GM12878 (cell line): ENCODE measurements around the gene CLEC2A. TPM values are rescaled to one million over a fixed set of nuclear protein-coding genes. Genes with fewer than 3 reads are reported as not detected.

Experiments
- ATAC-seq: fragments of 200-7000 bp; cut with Tn5 transposase; 3 replicates; pipeline ENCODE4 v1.9.1; 2020; ENCODE audit warnings: mild to moderate bottlenecking, moderate library complexity
- BruUV-seq: library from RNA; stranded (reverse); fragments of 400-500 nt; replicated peaks from 2 replicates; lab custom pipeline; 2021; lab: Mats Ljungman, UMichigan
- CTCF ChIA-PET: fragments of 300-600 bp; sonication (Branson Sonifier 250); formaldehyde crosslinking; extraction: SDS; loops from one replicate; lab custom pipeline; 2021; ENCODE audit warnings: inconsistent platforms; lab: Yijun Ruan, JAX
- POLR2A ChIA-PET: fragments of 350-600 bp; formaldehyde crosslinking; extraction: SDS; loops from one replicate; lab custom pipeline; 2021; ENCODE audit warnings: inconsistent platforms; lab: Charles Lee
- RAD21 ChIA-PET: fragments of 300-600 bp; sonication (Branson Sonifier 250); formaldehyde crosslinking; loops from one replicate; lab custom pipeline; 2023; ENCODE audit warnings: antibody characterized with exemption; ENCODE audit not compliant: unreplicated experiment; lab: Charles Lee
- SMC1A ChIA-PET: fragments of 300-600 bp; sonication (Branson Sonifier 250); formaldehyde crosslinking; loops from one replicate; lab custom pipeline; 2023; ENCODE audit not compliant: unreplicated experiment, uncharacterized antibody; lab: Charles Lee
- DNase-seq: peaks from one replicate; pipeline ENCODE4 v3.0.0-alpha.2; 2011; ENCODE audit warnings: low read depth, low spot score
- FAIRE-seq: peaks from 3 replicates; lab custom pipeline; 2011; peaks lifted over from hg19 to GRCh38; lab: Jason Lieb, UNC
- H2AFZ ChIP-seq: 2 replicates; pipeline ENCODE4 v1.6.0; 2011; ENCODE audit warnings: low read depth, low read length, control low read depth; ENCODE audit not compliant: control insufficient read depth
- H3K27ac ChIP-seq: 2 replicates; pipeline ENCODE4 v1.5.1; 2011; ENCODE audit warnings: control low read depth; ENCODE audit not compliant: control insufficient read depth, insufficient read depth
- H3K27me3 ChIP-seq, 2 experiments: replicated peaks in 1 of 2; 2 replicates each; pipeline versions ENCODE4 v1.6.0 to v1.6.1; 2011; ENCODE audit warnings: low read length in 1 of 2; ENCODE audit not compliant: control insufficient read depth in 2 of 2, insufficient read depth in 2 of 2
- H3K36me3 ChIP-seq, 2 experiments: 2 replicates each; pipeline ENCODE4 v1.5.1; 2011; ENCODE audit warnings: low read length in 1 of 2; ENCODE audit not compliant: control insufficient read depth in 2 of 2, insufficient read depth in 2 of 2
- H3K4me1 ChIP-seq: 2 replicates; pipeline ENCODE4 v1.6.1; 2011; ENCODE audit warnings: mild to moderate bottlenecking, low read length, moderate library complexity, mixed read lengths; ENCODE audit not compliant: control insufficient read depth, insufficient read depth
- H3K4me2 ChIP-seq: 2 replicates; pipeline ENCODE4 v1.6.0; 2011; ENCODE audit warnings: control low read depth; ENCODE audit not compliant: control insufficient read depth, insufficient read depth
- H3K4me3 ChIP-seq: fragments of 200-600 bp; sonication (generic); 2 replicates; pipeline ENCODE4 v1.5.1; 2016
- H3K79me2 ChIP-seq: 2 replicates; pipeline ENCODE4 v1.6.0; 2011; ENCODE audit warnings: low read length; ENCODE audit not compliant: control insufficient read depth, insufficient read depth
- H3K9ac ChIP-seq: 2 replicates; pipeline ENCODE4 v1.8.0; 2011; ENCODE audit warnings: low read length, control low read depth, mixed read lengths; ENCODE audit not compliant: control insufficient read depth, insufficient read depth
- H3K9me3 ChIP-seq: replicated peaks from 3 replicates; pipeline ENCODE4 v1.5.1; 2011; ENCODE audit warnings: mild to moderate bottlenecking, low read length; ENCODE audit not compliant: control insufficient read depth, insufficient read depth
- H4K20me1 ChIP-seq: 2 replicates; pipeline ENCODE4 v1.6.0; 2011; ENCODE audit not compliant: control insufficient read depth, insufficient read depth
- CHD4 ChIP-seq: fragments of 200-600 bp; sonication (generic); IDR thresholded peaks from 2 replicates; pipeline ENCODE4 v1.6.1; 2016; ENCODE audit warnings: mild to moderate bottlenecking
- DPF2 ChIP-seq: fragments of 450-650 bp; IDR thresholded peaks from 2 replicates; pipeline ENCODE4 v1.6.1; 2017; ENCODE audit warnings: mild to moderate bottlenecking
- FOXK2 ChIP-seq: fragments of 450-650 bp; IDR thresholded peaks from 2 replicates; pipeline ENCODE4 v1.6.1; 2017; ENCODE audit warnings: mild to moderate bottlenecking, moderate library complexity
- FOXM1 ChIP-seq: IDR thresholded peaks from 2 replicates; pipeline ENCODE4 v1.6.1; 2012; ENCODE audit warnings: low read depth, mild to moderate bottlenecking, inconsistent platforms, low read length, moderate library complexity
- GATAD2B ChIP-seq: fragments of 450-650 bp; conservative IDR thresholded peaks from 2 replicates; pipeline ENCODE4 v1.6.1; 2017; ENCODE audit warnings: low read depth, mild to moderate bottlenecking, moderate library complexity
- IRF5 ChIP-seq: fragments of 450-650 bp; IDR thresholded peaks from 2 replicates; pipeline ENCODE4 v1.6.1; 2017; ENCODE audit warnings: borderline replicate concordance
- SKIL ChIP-seq: fragments of 450-650 bp; IDR thresholded peaks from 2 replicates; pipeline ENCODE4 v1.6.1; 2017; ENCODE audit warnings: mild to moderate bottlenecking, low read depth, inconsistent platforms; ENCODE audit not compliant: poor library complexity, severe bottlenecking
- SREBF2 ChIP-seq: IDR thresholded peaks from 2 replicates; pipeline ENCODE4 v1.6.1; 2012; ENCODE audit warnings: mild to moderate bottlenecking, low read length
- SRF ChIP-seq, 2 experiments: IDR thresholded peaks; 2 replicates each; pipeline ENCODE4 v1.6.1; 2011; ENCODE audit warnings: low read depth in 2 of 2, low read length in 2 of 2, mild to moderate bottlenecking in 1 of 2, moderate library complexity in 1 of 2
- WRNIP1 ChIP-seq: IDR thresholded peaks from 2 replicates; pipeline ENCODE4 v1.6.1; 2011; ENCODE audit warnings: low read depth, low read length, improper control_type of control experiment, borderline replicate concordance
- YBX1 ChIP-seq: fragments of 450-650 bp; IDR thresholded peaks from 2 replicates; pipeline ENCODE4 v1.6.1; 2016; ENCODE audit warnings: antibody characterized with exemption
- ZNF384 ChIP-seq: IDR thresholded peaks from 2 replicates; pipeline ENCODE4 v1.6.1; 2012; ENCODE audit warnings: low read depth, mild to moderate bottlenecking, low read length, improper control_type of control experiment, borderline replicate concordance
- ZZZ3 ChIP-seq: IDR thresholded peaks from 2 replicates; pipeline ENCODE4 v1.6.1; 2011; ENCODE audit warnings: low read depth; ENCODE audit not compliant: control insufficient read depth, insufficient read length
- WGBS: methylation state at CpG from one replicate; pipeline ENCODE4 v1.1.6; 2016; ENCODE audit warnings: low lambda C conversion rate; ENCODE audit not compliant: insufficient replicate concordance, insufficient coverage; ENCODE audit errors: missing lambda C conversion rate; 5-methylcytosine and 5-hydroxymethylcytosine counted together
- in situ Hi-C: fragments of 300-500 bp; cut with MboI; formaldehyde crosslinking; loops from 9 replicates; pipeline ENCODE4 v1.14.3; 2018; ENCODE audit warnings: mixed read lengths
- intact Hi-C: fragments of 100-400 bp; cut with micrococcal nuclease; formaldehyde crosslinking; loops from one replicate; pipeline ENCODE4 v1.14.2; 2022; ENCODE audit not compliant: unreplicated experiment
- polyA plus RNA-seq, 11 experiments: library from polyadenylated mRNA; depleted of rRNA in 4 of 11; unstranded in 6 of 11; stranded (reverse) in 5 of 11; fragments of >200 nt; fragmentation: Nextera tagmentation in 4 of 11; fragmentation: Illumina TruSeq in 1 of 11; extraction: Ambion mirVana in 4 of 11; extraction: Trizol in 1 of 11; gene quantifications; 1 replicate in 1 of 11; 2 replicates in 10 of 11; pipeline versions ENCODE4 v1.2.1 to v1.2.3, GENCODE V29; 2011 to 2016; ENCODE audit warnings: inconsistent platforms in 2 of 11, missing spikeins in 2 of 11, low read depth in 1 of 11
- total RNA-seq, 4 experiments: library from RNA; depleted of rRNA in 3 of 4; stranded (reverse); fragments of >200 nt in 3 of 4; fragmentation: Illumina TruSeq in 1 of 4; extraction: Trizol in 1 of 4; gene quantifications; 2 replicates each; pipeline versions ENCODE4 v1.2.1 to v1.2.3, GENCODE V29; 2013 to 2021
- TF ChIP-seq, protein P1 (sequence below): fragments of 150-350 bp; IDR thresholded peaks from 2 replicates; pipeline ENCODE4 v1.6.1; 2016; ENCODE audit warnings: low read depth, low read length
- TF ChIP-seq, protein P2 (sequence below): fragments of 450-650 bp; IDR thresholded peaks from 2 replicates; pipeline ENCODE4 v1.6.1; 2018; ENCODE audit warnings: mild to moderate bottlenecking, low read depth, moderate library complexity; ENCODE audit not compliant: partially characterized antibody

The CLEC2A gene
- total and polyA plus RNA-seq, 10 of the 15 experiments (the other 5 are each of a cell fraction or from before 2014, with no cell fraction given), result not detected

GRCh38 chr12:9961901-9962300, 29.7 kb upstream of the CLEC2A start:
- intact Hi-C loops (no loop called here), in situ Hi-C loops (no loop called here)
- Histone ChIP-seq H2AFZ (no peak overlapping the region), H3K4me3 (no peak overlapping the region), H3K4me1 (peaks cover 6% of the 10 kb centered on the region; the same call in 1 of the 2 replicates), H3K27me3 (no peaks in the 10 kb centered on the region), H4K20me1 (no peaks in the 10 kb centered on the region), H3K36me3 (no peaks in the 10 kb centered on the region), H3K27ac (no peak overlapping the region), H3K9me3 (no peaks in the 10 kb centered on the region), H3K79me2 (no peaks in the 10 kb centered on the region), H3K9ac (no peak overlapping the region), H3K4me2 (no peak overlapping the region)
- CTCF ChIA-PET, result interaction anchor here (1.1 kb wide), 1 partner anchor 22 kb away, joined by 3 read pairs; no protein-coding TSS in a partner anchor
- RAD21 ChIA-PET, result interaction anchor here (0.7 kb wide), 1 partner anchor 31 kb away, joined by 3 read pairs; no protein-coding TSS in a partner anchor
- WGBS, result 76% methylated on average over 2 of the region's 3 CpGs
- TF ChIP-seq FOXK2 (no peak), WRNIP1 (no peak), ZNF384 (no peak), SKIL (no peak), FOXM1 (no peak), YBX1 (no peak), IRF5 (no peak), ZZZ3 (no peak), CHD4 (no peak), SREBF2 (no peak), SRF (IDR thresholded peaks at IDR 0.05; ENCODE audit: low read depth in 2 of 2, low read length in 2 of 2) (no peak), DPF2 (no peak), GATAD2B (no peak)
- TF ChIP-seq, protein P1, sequence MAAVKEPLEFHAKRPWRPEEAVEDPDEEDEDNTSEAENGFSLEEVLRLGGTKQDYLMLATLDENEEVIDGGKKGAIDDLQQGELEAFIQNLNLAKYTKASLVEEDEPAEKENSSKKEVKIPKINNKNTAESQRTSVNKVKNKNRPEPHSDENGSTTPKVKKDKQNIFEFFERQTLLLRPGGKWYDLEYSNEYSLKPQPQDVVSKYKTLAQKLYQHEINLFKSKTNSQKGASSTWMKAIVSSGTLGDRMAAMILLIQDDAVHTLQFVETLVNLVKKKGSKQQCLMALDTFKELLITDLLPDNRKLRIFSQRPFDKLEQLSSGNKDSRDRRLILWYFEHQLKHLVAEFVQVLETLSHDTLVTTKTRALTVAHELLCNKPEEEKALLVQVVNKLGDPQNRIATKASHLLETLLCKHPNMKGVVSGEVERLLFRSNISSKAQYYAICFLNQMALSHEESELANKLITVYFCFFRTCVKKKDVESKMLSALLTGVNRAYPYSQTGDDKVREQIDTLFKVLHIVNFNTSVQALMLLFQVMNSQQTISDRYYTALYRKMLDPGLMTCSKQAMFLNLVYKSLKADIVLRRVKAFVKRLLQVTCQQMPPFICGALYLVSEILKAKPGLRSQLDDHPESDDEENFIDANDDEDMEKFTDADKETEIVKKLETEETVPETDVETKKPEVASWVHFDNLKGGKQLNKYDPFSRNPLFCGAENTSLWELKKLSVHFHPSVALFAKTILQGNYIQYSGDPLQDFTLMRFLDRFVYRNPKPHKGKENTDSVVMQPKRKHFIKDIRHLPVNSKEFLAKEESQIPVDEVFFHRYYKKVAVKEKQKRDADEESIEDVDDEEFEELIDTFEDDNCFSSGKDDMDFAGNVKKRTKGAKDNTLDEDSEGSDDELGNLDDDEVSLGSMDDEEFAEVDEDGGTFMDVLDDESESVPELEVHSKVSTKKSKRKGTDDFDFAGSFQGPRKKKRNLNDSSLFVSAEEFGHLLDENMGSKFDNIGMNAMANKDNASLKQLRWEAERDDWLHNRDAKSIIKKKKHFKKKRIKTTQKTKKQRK, result no peak
- TF ChIP-seq, protein P2, sequence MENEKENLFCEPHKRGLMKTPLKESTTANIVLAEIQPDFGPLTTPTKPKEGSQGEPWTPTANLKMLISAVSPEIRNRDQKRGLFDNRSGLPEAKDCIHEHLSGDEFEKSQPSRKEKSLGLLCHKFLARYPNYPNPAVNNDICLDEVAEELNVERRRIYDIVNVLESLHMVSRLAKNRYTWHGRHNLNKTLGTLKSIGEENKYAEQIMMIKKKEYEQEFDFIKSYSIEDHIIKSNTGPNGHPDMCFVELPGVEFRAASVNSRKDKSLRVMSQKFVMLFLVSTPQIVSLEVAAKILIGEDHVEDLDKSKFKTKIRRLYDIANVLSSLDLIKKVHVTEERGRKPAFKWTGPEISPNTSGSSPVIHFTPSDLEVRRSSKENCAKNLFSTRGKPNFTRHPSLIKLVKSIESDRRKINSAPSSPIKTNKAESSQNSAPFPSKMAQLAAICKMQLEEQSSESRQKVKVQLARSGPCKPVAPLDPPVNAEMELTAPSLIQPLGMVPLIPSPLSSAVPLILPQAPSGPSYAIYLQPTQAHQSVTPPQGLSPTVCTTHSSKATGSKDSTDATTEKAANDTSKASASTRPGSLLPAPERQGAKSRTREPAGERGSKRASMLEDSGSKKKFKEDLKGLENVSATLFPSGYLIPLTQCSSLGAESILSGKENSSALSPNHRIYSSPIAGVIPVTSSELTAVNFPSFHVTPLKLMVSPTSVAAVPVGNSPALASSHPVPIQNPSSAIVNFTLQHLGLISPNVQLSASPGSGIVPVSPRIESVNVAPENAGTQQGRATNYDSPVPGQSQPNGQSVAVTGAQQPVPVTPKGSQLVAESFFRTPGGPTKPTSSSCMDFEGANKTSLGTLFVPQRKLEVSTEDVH, result no peak
- DNase-seq, result no peak
- SMC1A ChIA-PET, result no interaction called here
- no TSS peak for BruUV-seq
- no peak for ATAC-seq
- FAIRE-seq, result no peak
- POLR2A ChIA-PET, result interaction anchor here (0.9 kb wide), 1 partner anchor 12 kb away, joined by 3 read pairs; no protein-coding TSS in a partner anchor
